ENCODE data around the gene CNTN5.

GRCh38 chr11:100316952-100317351 is 1296.2 kb downstream of the CNTN5 start:
- TF ChIP-seq EZH2 (IDR thresholded peaks at IDR 0.05; ENCODE audit: insufficient read depth, poor library complexity, severe bottlenecking) (no peak), EZH2phosphoT487 (IDR thresholded peaks at IDR 0.05; ENCODE audit: insufficient read depth, low read depth) (no peak)

All from GM23248 (cell line).